Left ventricle myocardium superior (tissue), 1 donor: Measurements from ENCODE around the gene ESRRG. TPM values are rescaled to one million over a fixed set of nuclear protein-coding genes. Genes with fewer than 3 reads are reported as not detected.

ENCODE experiments used
- ATAC-seq: fragments of 200-7000 bp; cut with Tn5 transposase; one replicate; pipeline ENCODE4 v1.9.1; 2020; ENCODE audit warnings: mild to moderate bottlenecking, moderate library complexity
- DNase-seq: peaks from one replicate; pipeline ENCODE4 v3.0.0-alpha.2; 2020
- intact Hi-C: fragments of 100-400 bp; cut with micrococcal nuclease; formaldehyde crosslinking; loops from one replicate; pipeline ENCODE4 v1.11.0; 2022
- total RNA-seq: library from RNA; stranded (reverse); fragmentation: NEBNext Ultra II Directional; extraction: Animal tissue kit (Norgen Biotek cat#: 25700); gene quantifications from one replicate; pipeline ENCODE4 v1.2.1, GENCODE V29; 2021
- donor health status: DM: no; HTN: yes; CAD: no; lungs with severe emphysema.

ESRRG gene
- total RNA-seq, 1 donor from 2014 or later: 51.5 TPM

DNA sequence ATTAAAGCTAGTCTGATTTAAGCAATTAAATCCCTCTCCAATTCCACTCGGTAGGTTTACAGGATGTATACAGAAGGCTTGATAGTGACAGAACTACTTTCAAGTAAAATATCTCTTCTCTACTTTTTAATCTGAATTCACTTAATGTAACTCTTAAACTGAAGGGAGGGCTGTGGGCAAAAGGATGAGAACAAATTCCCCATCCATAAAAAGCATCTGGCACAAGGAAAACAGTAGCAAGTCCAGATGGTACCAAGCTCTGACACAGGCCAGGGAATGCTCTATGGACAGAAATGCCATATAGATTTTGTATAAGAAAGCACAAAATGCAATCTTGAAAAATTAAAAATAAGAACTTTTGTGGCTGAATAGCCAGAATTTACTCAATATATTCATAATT lies 246.9 kb downstream of the ESRRG start:
- intact Hi-C loops: no loop called here
- no peak for ATAC-seq
- DNase-seq: no peak

DNA sequence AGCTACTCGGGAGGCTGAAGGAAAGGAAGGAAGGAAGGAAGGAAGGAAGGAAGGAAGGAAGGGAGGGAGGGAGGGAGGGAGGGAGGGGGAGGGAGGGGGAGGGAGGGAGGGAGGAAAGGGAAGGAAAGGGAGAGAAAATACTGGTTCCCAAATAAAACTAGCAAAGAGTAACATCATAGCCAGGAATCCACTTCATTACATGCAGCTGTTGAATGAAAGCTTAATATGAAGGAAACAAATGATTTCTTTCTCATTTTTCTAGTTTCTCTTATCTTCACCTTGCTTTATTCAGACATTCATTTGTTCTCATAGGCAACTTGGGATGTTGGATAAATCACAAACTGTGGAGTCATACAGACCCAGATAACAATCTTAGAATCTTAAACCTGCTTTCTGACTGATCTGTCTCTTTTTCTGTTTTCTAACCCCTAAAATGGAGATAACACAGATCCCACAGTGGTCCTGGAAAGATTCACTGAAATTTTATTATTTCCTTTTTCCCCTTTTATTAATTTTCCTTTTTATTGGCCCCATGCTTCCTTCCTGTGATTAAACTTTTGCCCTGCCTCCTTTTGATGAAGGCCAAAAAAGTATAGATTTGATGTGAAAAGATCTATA lies 247.5 kb downstream of the ESRRG start:
- DNase-seq (no peak), ATAC-seq (no peak)
- intact Hi-C loops: no loop called here

DNA sequence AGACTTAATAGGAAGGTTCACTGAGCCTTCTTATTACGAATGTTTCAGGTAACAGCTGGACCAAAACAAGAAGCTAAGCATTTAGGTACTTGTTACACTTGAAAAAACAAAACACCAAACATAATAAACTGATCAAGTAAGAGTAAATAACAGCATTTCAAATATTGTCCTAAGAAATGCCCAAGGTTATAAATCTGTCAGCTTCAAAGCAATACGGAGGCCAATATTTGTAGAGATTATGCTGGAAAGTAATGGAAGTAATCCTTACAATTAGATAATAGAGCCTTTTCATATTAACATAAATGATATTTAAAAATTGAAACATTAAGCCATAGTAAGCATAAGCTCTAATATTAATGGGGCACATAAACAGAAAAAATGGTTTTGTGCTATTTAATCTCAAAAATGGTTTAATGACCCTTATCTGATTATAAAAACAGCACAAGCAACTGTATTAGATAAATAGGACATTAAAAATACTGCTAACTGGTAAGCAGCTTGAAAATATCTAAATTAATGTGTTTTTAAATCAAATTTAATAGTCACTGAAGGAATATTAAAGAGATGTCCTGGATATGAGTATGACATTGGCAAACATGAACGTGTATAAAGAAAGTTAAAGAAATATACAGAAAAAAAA lies 256.9 kb downstream of the ESRRG start:
- no peak for DNase-seq
- intact Hi-C loops: no loop called here
- ATAC-seq: no peak

DNA sequence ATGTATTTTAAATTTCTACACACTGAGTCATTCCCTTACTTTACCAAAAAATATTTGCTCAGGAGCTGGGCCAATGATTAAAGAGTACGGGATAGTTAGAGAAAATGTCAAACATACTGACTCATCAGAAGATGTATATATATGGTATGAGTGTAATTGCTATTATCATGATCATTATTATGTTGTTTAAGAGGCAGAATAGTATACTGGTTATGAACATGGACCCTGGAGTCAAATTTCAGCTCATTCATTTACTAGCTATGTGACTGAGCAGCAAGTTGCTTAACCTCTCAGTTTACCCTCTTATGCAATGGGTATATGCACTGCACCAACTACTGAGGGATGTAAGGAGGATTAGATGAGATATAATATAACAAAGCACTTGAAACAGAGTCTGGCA lies 258.7 kb downstream of the ESRRG start:
- ATAC-seq (no peak), DNase-seq (no peak)
- intact Hi-C loops: no loop called here

DNA sequence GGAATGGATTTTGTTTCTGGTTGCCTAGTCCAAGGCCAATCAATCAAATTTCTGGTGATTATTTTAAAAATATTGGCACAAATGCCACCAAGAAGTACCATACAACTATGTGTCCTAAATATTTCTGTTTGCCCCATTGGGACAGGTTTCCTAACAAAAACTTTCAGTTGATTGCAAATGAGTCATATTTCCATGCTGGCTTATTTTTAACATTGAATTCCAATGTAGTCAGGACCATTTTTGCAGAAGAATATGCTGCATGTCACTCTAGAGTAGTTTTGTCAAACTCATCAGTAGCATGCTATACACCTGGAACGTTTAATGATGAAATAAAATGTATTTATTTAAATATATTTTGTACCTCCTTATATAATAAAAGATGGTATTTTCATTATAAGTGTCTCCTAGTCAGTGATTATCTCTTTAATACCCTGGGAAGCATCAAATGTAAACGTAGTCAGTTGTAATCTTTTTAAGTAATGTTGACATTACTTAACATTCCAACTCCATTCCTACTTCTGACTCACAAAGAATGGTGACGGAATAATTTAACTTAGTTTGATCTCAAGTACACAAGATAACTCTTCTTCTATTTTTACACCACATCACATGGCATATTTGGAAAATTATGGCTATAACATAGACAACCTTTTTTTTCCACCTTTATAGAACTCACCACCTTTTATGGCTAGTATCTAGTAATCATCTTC lies 261.0 kb downstream of the ESRRG start:
- ATAC-seq: no peak

DNA sequence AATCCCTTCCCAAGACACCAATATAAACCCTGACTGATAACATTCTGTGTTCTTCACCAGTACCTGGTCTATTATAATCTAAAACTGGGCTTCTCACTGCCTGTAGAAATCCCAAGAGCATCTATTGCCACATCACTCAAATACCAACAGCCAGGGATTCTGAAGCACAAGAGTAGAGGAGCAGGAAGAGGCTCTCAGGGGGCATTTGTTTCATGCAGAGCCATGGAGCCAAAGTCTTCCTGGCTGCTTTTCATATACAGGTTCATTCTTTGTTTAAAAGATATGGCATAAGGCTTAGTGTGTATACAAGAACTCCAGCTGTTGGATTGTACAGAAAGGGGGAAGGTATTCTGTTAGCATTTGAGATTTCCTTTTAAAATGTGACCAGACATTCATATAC lies 261.8 kb downstream of the ESRRG start:
- DNase-seq (no peak), ATAC-seq (no peak)
- intact Hi-C loops: no loop called here

More for the DNA sequence above, 261.0 kb downstream of the ESRRG start:
- intact Hi-C loops: no loop called here
- DNase-seq: no peak

DNA sequence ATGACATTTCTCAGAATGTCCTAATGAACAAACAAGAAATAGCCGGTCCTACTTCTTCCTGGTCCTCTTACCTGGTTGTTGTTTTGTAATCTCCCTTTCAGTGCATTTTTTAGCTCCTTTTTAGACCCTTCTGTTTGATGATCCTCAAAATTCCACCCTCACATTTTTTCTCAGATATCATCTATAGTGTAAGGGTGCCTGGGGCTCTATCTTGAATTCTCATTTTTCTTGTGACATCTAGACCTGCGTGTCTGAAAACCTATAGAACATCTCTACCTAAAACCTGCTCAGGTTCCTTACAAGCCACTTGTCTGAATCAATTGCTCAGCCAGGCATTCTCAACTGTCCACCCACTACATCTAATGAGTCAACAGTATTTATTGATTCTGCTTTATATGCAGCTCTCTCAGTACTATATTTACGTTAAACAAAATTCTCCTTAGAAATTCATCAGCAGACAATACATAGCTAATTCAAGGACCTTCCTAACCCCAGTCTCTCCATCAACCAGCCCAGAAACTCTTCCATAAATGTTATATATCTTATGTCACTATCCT lies 263.5 kb downstream of the ESRRG start:
- ATAC-seq (no peak), DNase-seq (no peak)
- intact Hi-C loops: no loop called here

DNA sequence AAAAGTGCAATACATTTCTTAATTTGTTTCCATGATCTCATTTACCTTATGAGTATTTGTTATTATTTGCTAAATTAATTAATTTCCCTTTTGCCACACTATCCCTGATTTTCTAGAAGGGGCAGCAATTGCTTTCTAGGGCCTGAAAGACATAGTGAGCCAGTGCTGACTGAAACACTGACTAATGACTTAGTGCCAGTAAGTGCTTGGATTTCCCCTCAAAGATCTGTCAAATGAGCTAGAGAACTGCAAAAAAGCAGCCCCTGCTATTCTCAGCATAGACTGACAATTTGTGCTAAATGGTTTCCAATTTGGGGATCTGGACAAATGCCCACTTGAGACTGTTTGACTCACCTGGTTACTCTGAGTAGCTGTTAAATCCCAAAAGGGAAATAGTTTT lies 264.4 kb downstream of the ESRRG start:
- ATAC-seq (no peak), DNase-seq (no peak)
- intact Hi-C loops: no loop called here

DNA sequence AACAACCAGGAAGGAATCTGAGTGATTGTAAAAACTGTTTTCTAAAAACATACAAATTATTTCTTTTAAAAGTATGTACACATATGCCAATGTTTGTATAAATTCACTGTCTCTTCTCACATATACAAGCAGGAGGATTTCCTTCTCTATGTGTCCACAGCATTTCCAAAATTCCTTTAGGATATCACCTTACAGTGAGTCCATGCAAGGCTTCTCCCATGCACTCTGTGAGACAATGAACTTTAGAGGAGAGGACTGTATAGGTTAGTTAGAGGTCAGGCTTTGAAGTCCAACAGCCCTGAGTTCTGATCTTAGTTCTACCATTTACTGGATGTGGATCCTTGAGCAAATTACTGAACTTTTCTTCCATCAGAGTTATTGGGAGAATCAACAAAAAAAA lies 265.9 kb downstream of the ESRRG start:
- intact Hi-C loops: no loop called here
- DNase-seq: no peak
- no peak for ATAC-seq

DNA sequence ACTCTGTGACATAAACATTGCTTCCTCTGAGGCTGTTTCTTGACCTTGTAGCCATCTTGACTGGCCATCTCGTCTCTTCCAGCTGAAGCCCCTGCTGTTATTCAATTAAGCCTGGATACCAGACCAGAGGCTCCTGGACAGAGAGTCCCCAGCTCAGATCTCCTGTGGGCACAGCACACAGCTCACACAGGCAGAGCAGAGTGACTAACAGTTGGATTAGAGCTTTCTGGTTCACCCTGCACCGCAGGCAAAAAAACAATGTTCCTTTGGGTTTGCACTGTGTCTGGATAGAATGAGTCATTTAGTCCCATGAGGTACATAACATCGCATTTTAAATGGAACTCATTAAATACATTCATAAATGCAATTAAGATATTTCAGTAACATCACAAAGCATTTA lies 266.5 kb downstream of the ESRRG start:
- ATAC-seq: no peak
- intact Hi-C loops: no loop called here
- DNase-seq: no peak

DNA sequence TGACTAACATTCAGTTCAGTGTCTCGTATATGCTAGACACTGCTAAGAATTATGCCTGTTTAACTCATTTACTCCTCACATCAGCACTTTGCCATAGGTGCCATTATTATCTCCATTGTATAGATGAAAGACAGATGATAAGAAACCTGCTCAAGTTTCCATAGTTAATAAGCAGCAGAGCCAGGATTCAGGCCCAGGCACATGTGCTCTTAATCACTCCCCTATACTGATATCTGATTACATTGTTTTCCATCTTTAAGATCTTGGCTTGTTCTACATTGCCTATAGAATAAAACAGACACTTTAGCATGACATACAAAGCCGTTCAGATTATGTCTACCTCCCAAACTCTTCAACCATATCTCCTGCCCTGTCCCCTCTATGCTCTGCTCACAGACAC lies 269.5 kb downstream of the ESRRG start:
- DNase-seq (no peak), ATAC-seq (no peak)
- intact Hi-C loops: no loop called here
